ENCODE measurements around the gene MX2.

Gene MX2

DNA sequence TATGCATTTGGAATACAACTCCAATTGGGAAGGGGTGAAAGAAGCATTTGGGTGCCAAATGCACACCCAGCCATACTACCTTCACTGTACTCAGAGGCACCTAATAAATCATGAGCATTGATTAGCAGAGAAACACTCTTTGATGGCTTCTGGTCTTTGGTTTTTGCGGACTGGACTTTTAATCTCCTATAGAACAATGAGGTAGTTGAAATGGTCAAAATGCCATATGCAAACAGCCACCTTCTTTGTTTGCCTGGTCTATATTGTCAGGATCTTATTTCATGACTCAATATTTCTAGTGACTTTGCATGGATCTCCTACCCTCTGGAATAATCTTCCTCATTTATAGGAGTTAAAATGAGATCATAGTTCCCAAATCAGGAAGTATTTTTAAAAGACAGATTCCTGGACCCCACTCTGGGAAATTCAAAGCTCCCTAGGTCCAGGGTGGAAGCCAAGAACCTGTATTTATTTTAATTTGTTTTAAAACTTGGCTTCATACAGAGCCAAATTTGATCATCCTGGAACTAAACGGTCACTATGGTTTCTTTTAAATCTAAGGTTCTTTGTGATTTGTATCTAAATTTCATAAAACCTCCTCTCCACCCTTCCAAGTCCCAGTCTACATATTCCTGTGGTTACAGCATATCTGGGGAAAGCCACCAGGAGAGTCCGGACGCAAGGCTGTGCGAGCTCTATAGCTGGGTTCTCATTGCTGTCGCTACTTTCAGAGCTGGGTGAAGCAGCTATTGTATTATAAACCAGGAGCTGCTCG lies 36.5 kb upstream of the MX2 start:
- intact Hi-C loops (cut with micrococcal nuclease): no loop called here
- no peaks in the 10 kb centered on the region for H3K36me3 Mint-ChIP-seq (ENCODE audit: low read depth)
- H3K4me3 Mint-ChIP-seq: no peak overlapping the region
- H3K4me1 Mint-ChIP-seq (ENCODE audit: low read depth): no peaks in the 10 kb centered on the region
- H3K9me3 Mint-ChIP-seq: no peaks in the 10 kb centered on the region
- H3K27ac Mint-ChIP-seq: no peak overlapping the region
- peaks cover 6% of the 10 kb centered on the region for H3K27me3 Mint-ChIP-seq

DNA sequence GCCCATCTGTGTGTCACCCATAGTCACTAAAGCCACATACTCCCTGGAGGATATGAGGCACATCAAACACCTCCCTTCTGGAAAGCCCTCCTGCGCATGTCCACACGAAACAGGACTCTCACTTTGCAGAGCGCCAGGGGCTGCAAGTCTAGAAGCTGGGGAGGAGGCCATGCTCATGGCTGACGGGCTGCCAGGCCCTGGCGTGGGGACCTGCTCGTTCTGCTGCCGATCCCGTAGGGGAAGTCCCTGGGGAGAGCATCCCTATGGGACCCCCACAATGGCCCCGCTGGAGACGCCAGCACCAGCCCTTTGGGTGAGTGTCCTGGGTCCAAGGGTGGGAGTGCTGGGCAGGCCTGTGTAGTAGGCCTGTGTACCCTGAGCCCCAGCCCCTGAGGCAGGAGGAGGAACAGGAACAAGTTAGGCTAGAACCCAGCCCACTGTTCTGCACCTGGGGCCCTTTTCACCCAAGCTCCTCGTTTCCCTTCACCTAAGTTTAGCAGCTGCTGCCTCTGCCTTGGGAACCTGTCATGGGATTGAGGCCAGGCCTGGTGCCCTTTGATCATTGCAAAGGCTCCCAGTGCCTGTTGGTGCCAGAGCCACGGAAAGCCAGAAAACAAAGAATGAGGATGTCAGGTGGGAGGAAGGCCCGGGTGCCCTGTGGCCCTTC lies 35.3 kb upstream of the MX2 start:
- Mint-ChIP-seq H3K4me1 (ENCODE audit: low read depth) (no peaks in the 10 kb centered on the region), H3K4me3 (no peak overlapping the region), H3K9me3 (no peaks in the 10 kb centered on the region), H3K36me3 (ENCODE audit: low read depth) (no peaks in the 10 kb centered on the region), H3K27me3 (peaks cover 9% of the 10 kb centered on the region), H3K27ac (no peak overlapping the region)
- intact Hi-C loops (cut with micrococcal nuclease): no loop called here

GRCh38 chr21:41327753-41328152 lies 34.1 kb upstream of the MX2 start:
- H3K9me3 Mint-ChIP-seq: peaks cover 8% of the 10 kb centered on the region
- no peaks in the 10 kb centered on the region for H3K36me3 Mint-ChIP-seq (ENCODE audit: low read depth)
- H3K27ac Mint-ChIP-seq: no peak overlapping the region
- no peak overlapping the region for H3K4me3 Mint-ChIP-seq
- peaks cover 18% of the 10 kb centered on the region for H3K27me3 Mint-ChIP-seq
- no peaks in the 10 kb centered on the region for H3K4me1 Mint-ChIP-seq (ENCODE audit: low read depth)
- intact Hi-C loops (cut with micrococcal nuclease): no loop called here

- Mint-ChIP-seq H3K27ac (no peak overlapping the region), H3K4me1 (ENCODE audit: low read depth) (no peaks in the 10 kb centered on the region), H3K27me3 (peaks cover 20% of the 10 kb centered on the region), H3K9me3 (peaks cover 8% of the 10 kb centered on the region), H3K4me3 (no peak overlapping the region), H3K36me3 (ENCODE audit: low read depth) (no peaks in the 10 kb centered on the region)
- intact Hi-C loops (cut with micrococcal nuclease): no loop called here
Observed at GRCh38 chr21:41328660-41329607, 32.9 kb upstream of the MX2 start.

DNA sequence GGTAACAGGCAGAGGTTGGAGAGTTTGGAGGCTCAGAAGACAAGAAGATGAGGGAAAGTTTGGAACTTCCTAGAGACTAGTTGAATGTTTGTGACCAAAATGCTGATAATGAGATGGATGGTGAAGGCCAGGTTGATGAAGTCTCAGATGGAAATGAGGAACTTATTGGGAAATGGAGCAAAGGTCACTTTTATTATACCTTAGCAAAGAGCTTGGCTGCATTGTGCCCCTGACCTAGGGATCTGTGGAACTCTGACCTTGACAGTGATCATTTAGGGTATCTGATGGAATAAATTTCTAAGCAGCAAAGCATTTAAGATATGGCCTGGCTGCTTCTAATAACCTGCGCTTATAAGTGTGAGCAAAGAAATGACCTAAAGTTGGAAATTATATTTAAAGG lies 28.1 kb upstream of the MX2 start:
- Mint-ChIP-seq H3K36me3 (ENCODE audit: low read depth) (no peaks in the 10 kb centered on the region), H3K27ac (no peak overlapping the region), H3K9me3 (peaks cover 8% of the 10 kb centered on the region), H3K4me1 (ENCODE audit: low read depth) (no peaks in the 10 kb centered on the region), H3K27me3 (peaks cover 20% of the 10 kb centered on the region), H3K4me3 (no peak overlapping the region)
- intact Hi-C loops (cut with micrococcal nuclease): no loop called here

GRCh38 chr21:41337515-41337914 lies 24.3 kb upstream of the MX2 start:
- Mint-ChIP-seq H3K4me1 (ENCODE audit: low read depth) (no peaks in the 10 kb centered on the region), H3K36me3 (ENCODE audit: low read depth) (no peaks in the 10 kb centered on the region), H3K27me3 (peaks cover 13% of the 10 kb centered on the region), H3K9me3 (peaks cover 8% of the 10 kb centered on the region), H3K27ac (no peak overlapping the region), H3K4me3 (no peak overlapping the region)
- intact Hi-C loops (cut with micrococcal nuclease): no loop called here

- H3K4me1 Mint-ChIP-seq (ENCODE audit: low read depth): no peaks in the 10 kb centered on the region
- H3K27ac Mint-ChIP-seq: no peak overlapping the region
- H3K4me3 Mint-ChIP-seq: no peak overlapping the region
- no peaks in the 10 kb centered on the region for H3K36me3 Mint-ChIP-seq (ENCODE audit: low read depth)
- H3K27me3 Mint-ChIP-seq: peaks cover 12% of the 10 kb centered on the region
- intact Hi-C loops (cut with micrococcal nuclease): no loop called here
- peaks cover 15% of the 10 kb centered on the region for H3K9me3 Mint-ChIP-seq
Observed at GRCh38 chr21:41338455-41338854, 23.4 kb upstream of the MX2 start.

DNA sequence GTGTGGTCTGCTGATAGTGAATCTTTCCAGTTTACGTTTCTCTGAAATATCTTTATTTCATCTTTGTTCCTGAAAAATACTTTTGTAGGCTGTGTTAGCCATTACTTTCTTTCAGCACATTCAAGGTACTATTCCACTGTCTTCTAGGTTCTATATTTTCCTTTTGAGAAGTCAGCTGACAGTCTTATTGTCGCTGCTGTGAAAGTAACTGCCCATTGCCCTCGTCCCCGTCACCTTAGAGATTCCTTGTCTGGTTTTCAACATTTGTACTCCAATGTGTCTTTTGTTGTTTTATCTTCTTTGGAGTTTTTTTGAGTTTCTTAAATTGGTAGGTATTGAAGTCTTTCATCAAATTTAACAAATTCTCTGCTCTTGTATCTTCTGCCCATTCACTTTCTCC lies 19.8 kb upstream of the MX2 start:
- Mint-ChIP-seq H3K4me3 (no peak overlapping the region), H3K9me3 (peaks cover 15% of the 10 kb centered on the region), H3K4me1 (ENCODE audit: low read depth) (peaks cover 5% of the 10 kb centered on the region), H3K27me3 (peaks cover 22% of the 10 kb centered on the region), H3K27ac (no peak overlapping the region), H3K36me3 (ENCODE audit: low read depth) (no peaks in the 10 kb centered on the region)
- intact Hi-C loops (cut with micrococcal nuclease): no loop called here

DNA sequence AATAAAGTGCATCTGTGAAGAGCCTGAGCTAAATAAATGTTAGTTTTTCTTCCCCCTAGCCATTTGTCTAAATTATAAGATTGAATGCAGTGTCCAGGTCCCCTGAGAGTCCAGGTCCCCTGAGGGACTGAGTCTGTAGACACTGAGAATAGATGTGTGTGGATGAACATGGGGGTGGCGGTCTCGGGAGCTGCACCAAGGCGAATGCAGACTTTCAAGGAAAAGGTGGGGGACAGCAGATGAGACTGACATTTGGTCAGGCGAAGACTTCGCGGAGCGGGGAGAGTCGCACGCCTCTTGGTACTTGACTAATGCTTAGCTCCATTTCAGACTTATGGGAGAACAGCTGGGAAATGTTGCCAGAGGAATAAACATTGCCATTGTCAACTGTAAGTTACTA lies 17.7 kb upstream of the MX2 start:
- intact Hi-C loops (cut with micrococcal nuclease): no loop called here
- Mint-ChIP-seq H3K9me3 (peaks cover 15% of the 10 kb centered on the region), H3K27ac (no peak overlapping the region), H3K36me3 (ENCODE audit: low read depth) (no peaks in the 10 kb centered on the region), H3K4me1 (ENCODE audit: low read depth) (peaks cover 12% of the 10 kb centered on the region), H3K4me3 (no peak overlapping the region), H3K27me3 (peaks cover 23% of the 10 kb centered on the region)

DNA sequence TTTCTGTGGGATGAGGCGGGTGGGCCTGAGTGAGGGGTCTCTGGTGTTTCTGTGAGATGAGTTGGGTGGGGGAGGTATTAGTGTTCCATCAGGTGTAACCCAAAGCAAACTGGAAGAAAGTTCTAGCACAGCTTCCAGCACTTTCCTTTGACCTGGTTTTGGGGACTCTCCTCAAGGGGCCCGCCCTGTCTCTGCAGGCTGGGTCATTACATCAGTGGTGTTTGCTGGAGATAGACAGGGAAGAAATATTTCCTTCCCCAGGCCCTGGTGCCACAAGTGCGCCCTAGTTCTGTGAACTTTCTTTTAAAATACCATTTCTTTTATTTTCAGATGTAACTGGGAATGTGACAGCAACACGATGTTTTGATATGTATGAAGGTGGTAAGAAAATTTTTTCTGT lies 16.5 kb upstream of the MX2 start:
- Mint-ChIP-seq H3K27me3 (peaks cover 21% of the 10 kb centered on the region), H3K36me3 (ENCODE audit: low read depth) (no peaks in the 10 kb centered on the region), H3K4me1 (ENCODE audit: low read depth) (peaks cover 18% of the 10 kb centered on the region), H3K9me3 (peaks cover 15% of the 10 kb centered on the region), H3K4me3 (no peak overlapping the region), H3K27ac (no peak overlapping the region)
- intact Hi-C loops (cut with micrococcal nuclease): no loop called here

- peaks cover 25% of the 10 kb centered on the region for H3K27me3 Mint-ChIP-seq
- H3K4me1 Mint-ChIP-seq (ENCODE audit: low read depth): peaks cover 24% of the 10 kb centered on the region
- no peaks in the 10 kb centered on the region for H3K36me3 Mint-ChIP-seq (ENCODE audit: low read depth)
- no peak overlapping the region for H3K27ac Mint-ChIP-seq
- intact Hi-C loops (cut with micrococcal nuclease): no loop called here
- H3K4me3 Mint-ChIP-seq: no peak overlapping the region
- H3K9me3 Mint-ChIP-seq: peaks cover 15% of the 10 kb centered on the region
Observed at GRCh38 chr21:41345934-41346685, 15.7 kb upstream of the MX2 start.

DNA sequence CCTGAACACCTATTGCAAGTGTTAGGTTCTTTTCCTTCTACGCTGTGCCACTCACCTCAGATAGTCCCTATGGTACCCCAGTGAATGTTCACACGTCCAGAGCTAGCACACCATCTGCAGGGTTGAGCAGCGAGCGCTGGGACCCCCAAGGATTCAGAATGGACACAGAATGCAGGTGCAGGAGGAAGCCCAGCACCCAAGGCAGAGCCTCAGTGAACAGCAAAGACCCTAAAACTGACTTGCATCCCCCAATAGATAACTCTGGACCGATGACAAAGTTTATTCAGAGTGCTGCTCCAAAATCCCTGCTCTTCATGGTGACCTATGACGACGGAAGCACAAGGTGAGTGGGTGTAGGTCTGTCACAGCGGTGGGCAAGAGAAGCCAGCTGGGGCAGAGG lies 15.1 kb upstream of the MX2 start:
- Mint-ChIP-seq H3K36me3 (ENCODE audit: low read depth) (no peaks in the 10 kb centered on the region), H3K27me3 (peaks cover 27% of the 10 kb centered on the region), H3K27ac (peak overlapping the region; percentile 23), H3K4me1 (ENCODE audit: low read depth) (peaks cover 24% of the 10 kb centered on the region), H3K9me3 (peaks cover 14% of the 10 kb centered on the region), H3K4me3 (no peak overlapping the region)
- intact Hi-C loops (cut with micrococcal nuclease): no loop called here

GRCh38 chr21:41348434-41348833 lies 13.4 kb upstream of the MX2 start:
- Mint-ChIP-seq H3K27me3 (peaks cover 23% of the 10 kb centered on the region), H3K4me3 (no peak overlapping the region)

More at GRCh38 chr21:41348434-41348833, 13.4 kb upstream of the MX2 start:
- intact Hi-C loops (cut with micrococcal nuclease): no loop called here
- H3K27ac Mint-ChIP-seq: no peak overlapping the region
- no peaks in the 10 kb centered on the region for H3K9me3 Mint-ChIP-seq
- no peaks in the 10 kb centered on the region for H3K36me3 Mint-ChIP-seq (ENCODE audit: low read depth)
- H3K4me1 Mint-ChIP-seq (ENCODE audit: low read depth): peaks cover 24% of the 10 kb centered on the region

Measured in dendritic cell treated with granulocyte-macrophage colony-stimulating factor and Interleukin-4, amounts not matched to agents 40 ng/mL and 50 ng/mL, for 4 days (primary cell).